Suppressor macrophage treated with lipopolysaccharide for 4 hours (primary cell): ENCODE measurements around the gene OMP.
"Not testable (repeated sequence)": the region's sequence is repeated elsewhere in the genome, so short reads cannot be mapped to it uniquely, and the experiment has no call there.

Experiments
- DNase-seq: peaks from one replicate; pipeline ENCODE4 v3.0.0-alpha.2; 2020

OMP gene

GRCh38 chr11:77102246-77103210 lies at the start of gene OMP:
Gene OMP, plus strand, starts transcription at chr11:77102840. Its CDS starts 0 bp downstream, at chr11:77102840.
- DNase-seq, result no peak

GRCh38 chr11:77053217-77054015 lies 49.2 kb upstream of the OMP start:
- DNase-seq, result no peak

GRCh38 chr11:77054084-77054483 lies 48.6 kb upstream of the OMP start:
- DNase-seq, result no peak

GRCh38 chr11:77055101-77055561 lies 47.5 kb upstream of the OMP start:
- DNase-seq, result no peak

GRCh38 chr11:77055913-77056312 lies 46.7 kb upstream of the OMP start:
- no peak for DNase-seq

GRCh38 chr11:77056814-77057402 lies 45.7 kb upstream of the OMP start:
- no peak for DNase-seq

GRCh38 chr11:77057938-77058474 lies 44.6 kb upstream of the OMP start:
- no peak for DNase-seq

GRCh38 chr11:77058900-77059299 lies 43.7 kb upstream of the OMP start:
- DNase-seq, result no peak

- DNase-seq, result no peak
Measured at GRCh38 chr11:77059806-77060205, 42.8 kb upstream of the OMP start.

GRCh38 chr11:77060234-77060633 lies 42.4 kb upstream of the OMP start:
- no peak for DNase-seq

- DNase-seq, result not testable (repeated sequence)
Measured at GRCh38 chr11:77061258-77061657, 41.4 kb upstream of the OMP start.

GRCh38 chr11:77062924-77063323 lies 39.7 kb upstream of the OMP start:
- DNase-seq, result no peak

GRCh38 chr11:77063407-77063806 lies 39.2 kb upstream of the OMP start:
- no peak for DNase-seq

GRCh38 chr11:77063861-77064260 lies 38.8 kb upstream of the OMP start:
- no peak for DNase-seq

GRCh38 chr11:77064648-77065217 lies 37.9 kb upstream of the OMP start:
- no peak for DNase-seq

GRCh38 chr11:77065878-77066228 lies 36.8 kb upstream of the OMP start:
- DNase-seq, result peak; percentile 80

GRCh38 chr11:77066229-77067042 lies 36.2 kb upstream of the OMP start, which contains the start of gene CAPN5:
Gene CAPN5, plus strand, starts transcription at chr11:77066971. Its CDS starts 17,916 bp downstream, at chr11:77084887.
- DNase-seq, result peak; percentile 95

GRCh38 chr11:77067861-77068443 lies 34.7 kb upstream of the OMP start:
- DNase-seq, result no peak

- no peak for DNase-seq
Measured at GRCh38 chr11:77068457-77069335, 33.9 kb upstream of the OMP start.

- no peak for DNase-seq
Measured at GRCh38 chr11:77069336-77069968, 33.2 kb upstream of the OMP start.
